GM11168 (cell line): ENCODE results near the gene LDB1.

Experiments used
- in situ Hi-C: fragments of 300-500 bp; cut with MboI; formaldehyde crosslinking; loops from one replicate; pipeline ENCODE4 v1.12.0; 2022; ENCODE audit warnings: low sequenced_read_pairs; ENCODE audit not compliant: unreplicated experiment

LDB1 gene

DNA sequence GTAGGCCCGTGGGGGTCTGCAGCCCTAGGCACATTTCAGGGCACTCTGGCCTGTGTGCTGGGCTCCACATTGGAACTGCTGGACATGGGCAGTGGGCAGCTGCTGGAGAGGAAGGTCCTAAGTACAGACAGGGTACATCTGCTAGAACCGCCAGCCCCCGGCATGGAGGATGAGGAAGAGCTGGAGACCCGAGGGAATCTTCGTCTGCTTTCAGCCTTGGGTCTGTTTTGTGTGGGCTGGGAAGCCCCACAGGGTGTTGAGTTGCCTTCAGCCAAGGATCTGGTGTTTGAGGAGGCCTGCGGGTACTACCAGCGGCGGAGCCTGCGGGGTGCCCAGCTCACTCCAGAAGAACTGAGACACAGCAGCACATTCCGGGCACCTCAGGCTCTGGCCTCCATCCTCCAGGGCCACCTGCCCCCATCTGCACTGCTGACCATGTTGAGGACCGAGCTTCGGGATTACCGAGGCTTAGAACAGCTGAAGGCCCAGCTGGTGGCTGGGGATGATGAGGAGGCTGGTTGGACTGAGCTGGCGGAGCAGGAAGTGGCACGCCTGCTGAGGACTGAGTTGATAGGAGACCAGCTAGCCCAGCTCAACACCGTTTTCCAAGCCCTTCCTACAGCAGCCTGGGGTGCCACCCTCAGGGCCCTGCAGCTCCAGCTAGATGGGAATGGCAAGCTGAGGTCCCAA, 53.6 kb downstream of the LDB1 start:
- in situ Hi-C loops = no loop called here

DNA sequence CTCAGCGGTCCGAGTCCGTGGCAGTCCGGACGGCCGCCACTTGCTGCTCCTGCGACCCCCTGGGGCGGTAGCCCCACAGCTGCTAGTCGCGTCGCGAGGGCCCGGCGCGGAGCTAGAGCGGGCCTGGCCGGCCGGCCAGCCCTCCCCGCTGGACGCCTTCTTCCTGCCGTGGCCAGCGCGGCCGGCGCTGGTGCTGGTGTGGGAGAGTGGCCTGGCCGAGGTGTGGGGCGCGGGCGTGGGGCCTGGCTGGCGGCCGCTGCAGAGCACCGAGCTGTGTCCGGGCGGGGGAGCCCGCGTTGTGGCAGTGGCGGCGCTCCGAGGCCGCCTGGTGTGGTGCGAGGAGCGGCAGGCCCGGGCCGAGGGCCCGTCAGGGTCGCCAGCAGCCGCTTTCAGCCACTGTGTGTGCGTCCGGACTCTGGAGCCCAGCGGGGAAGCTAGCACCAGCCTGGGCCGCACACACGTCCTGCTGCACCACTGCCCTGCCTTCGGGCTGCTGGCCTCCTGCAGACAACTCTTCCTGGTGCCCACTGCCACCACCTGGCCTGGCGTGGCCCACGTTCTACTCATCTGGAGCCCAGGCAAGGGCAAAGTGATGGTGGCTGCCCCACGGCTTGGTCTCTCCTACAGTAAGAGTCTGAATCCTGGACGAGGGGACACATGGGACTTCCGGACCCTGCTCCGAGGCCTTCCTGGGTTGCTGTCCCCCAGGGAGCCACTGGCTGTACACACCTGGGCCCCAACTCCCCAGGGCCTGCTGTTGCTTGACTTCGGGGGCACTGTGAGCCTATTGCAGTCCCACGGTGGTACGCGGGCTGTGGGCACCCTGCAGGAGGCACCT, 54.4 kb downstream of the LDB1 start:
- in situ Hi-C loops = no loop called here

DNA sequence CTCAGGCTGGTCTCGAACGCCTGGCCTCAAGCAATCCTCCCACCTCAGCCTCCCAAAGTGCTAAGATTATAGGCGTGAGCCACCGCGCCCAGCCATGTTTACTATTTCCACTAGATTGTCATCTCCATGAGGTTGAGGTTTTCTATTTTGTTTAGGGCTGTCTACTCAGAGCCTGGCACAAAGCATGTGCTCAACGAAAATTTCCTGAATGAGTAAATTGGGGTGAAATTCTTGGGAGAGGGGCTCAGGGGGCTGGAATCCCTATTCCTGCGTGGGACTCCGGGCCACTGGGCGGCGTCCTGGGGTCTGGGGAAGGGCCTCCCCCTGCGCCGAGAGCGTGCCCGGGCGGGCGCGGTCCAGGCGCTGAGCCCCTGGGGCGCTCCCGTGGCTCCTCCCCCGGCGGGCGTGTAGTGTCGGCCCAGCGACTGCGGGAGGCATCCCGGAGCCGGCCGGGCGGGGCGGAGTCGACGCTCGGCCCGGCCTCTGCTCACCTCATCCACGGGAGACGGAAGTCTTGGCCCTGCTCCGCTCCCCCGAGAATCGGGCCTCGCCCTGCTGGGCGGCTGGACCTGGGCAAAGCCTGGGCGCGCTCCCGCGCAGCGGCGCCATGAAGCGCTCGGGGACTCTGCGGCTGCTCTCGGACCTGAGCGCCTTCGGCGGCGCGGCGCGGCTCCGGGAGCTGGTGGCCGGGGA, 55.2 kb downstream of the LDB1 start, which contains the start of gene HPS6:
TSS of gene HPS6 (plus strand) at position 482 of the 693 bp plus-strand sequence. CDS start at position 608, 126 bp downstream.
- in situ Hi-C loops = no loop called here

DNA sequence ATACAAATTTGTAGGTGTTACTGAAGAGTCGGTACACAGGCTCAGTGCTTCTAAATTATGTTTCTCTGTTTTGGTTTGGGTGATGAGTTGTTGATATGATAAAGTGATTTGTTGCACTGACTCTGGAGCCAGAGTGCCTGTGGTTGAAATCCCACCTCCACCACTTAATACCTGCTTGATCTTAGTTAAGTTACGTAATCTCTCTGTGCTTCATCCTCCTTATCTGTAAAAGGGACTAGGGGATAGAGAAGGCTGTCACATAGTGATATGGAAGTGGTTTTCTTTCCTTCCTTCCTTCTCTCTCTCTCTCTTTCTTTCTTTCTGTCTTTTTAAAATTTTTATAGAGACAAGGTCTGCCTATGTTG, 55.7 kb downstream of the LDB1 start:
- in situ Hi-C loops = no loop called here

DNA sequence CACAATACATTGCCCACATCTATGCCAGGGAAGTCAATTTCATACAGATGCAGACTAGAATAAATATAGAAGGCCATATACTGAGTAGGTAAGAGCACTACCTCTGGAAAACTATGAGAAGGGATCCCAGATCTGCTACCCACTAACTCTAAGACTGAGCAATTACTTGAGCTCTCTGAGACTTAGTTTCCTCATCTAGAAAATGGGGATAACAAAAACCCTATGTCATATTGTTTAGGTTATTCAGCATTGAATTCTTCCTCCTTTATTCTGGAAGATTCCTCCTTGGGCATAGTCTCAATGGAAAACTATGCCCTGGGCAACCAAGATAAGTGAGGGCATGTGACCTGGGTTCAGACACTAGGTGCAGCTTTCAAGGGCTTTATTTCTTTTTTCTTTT, 60.2 kb downstream of the LDB1 start:
- in situ Hi-C loops = no loop called here
